Activated gamma-delta T cell treated with Interleukin-2 at 50 U/mL for 16 hours (primary cell): ENCODE results near the gene SLC6A8.

Experiments
- DNase-seq: peaks from one replicate; pipeline ENCODE4 v3.0.0-alpha.2; 2020

Gene SLC6A8

GRCh38 chrX:153648358-153649177, 39.2 kb upstream of the SLC6A8 start:
- peak; percentile 2 for DNase-seq

- peak; percentile 16 for DNase-seq
Observed at GRCh38 chrX:153649178-153649914, 38.4 kb upstream of the SLC6A8 start.

- peak; percentile 1 for DNase-seq
Observed at GRCh38 chrX:153649915-153650782, 37.6 kb upstream of the SLC6A8 start.

DNA sequence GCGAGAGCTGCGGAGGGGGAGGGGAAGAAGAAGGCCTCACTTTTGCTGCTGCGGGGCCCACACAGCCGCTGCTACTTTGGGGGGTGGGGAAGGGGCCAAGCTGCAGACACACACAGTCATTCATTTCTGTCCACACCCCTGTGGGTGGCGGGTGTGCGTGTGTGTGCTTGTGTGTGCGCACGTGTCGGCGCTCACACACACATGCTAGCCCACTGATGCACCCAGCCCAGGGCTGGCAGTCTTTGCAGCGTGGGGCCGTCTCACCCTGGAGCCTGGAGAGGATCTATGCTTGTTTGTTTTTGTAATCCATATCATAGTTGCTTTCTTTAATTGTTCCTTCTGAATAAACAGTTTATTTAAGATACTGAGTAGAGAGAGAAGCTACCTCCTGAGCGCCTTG, 36.8 kb upstream of the SLC6A8 start:
- DNase-seq: no peak

DNA sequence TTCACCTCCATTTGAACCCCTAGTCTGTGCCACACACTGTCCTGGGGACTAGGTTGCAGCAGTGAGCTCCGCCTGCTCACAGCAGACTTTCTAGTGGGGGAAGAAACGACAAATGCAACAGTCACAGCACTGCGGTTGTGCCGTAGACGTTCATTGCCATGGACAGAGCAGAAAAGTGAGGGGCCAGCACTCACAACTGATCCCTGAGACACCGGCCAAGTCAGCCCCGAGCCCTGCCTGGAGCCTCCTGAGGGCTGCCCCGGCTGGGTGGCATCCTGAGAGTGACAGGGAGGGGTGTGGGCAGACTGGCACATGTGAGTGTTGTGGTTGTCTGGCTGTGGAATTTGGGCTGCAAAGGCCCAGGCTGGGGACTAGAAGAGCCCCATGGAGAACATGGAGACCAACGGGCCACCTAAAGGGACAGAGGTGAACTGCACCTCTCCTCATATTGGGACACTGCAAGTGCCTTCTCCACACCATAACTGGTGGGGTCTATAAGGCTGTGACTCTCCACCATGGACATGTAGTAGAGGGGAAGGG, 36.1 kb upstream of the SLC6A8 start:
- DNase-seq: peak; percentile 3

DNA sequence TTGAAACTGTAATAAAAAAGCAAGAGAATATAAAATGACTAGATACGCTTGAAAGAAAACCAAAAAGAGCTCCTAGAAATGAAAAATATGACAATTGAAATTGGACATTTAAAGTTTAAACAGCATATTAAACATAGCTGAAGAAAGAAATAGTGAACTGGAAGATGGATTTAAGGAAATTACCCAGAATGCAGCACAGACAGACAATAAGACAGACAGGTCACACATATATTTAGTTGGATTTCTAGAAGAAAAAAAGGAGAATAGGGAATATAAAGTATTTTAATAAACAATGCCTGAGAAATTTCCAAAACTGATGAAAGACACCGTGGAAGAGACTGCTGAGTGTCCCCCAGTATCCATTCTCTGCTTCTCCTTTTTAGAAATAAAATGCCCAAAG, 34.2 kb upstream of the SLC6A8 start:
- no peak for DNase-seq

DNA sequence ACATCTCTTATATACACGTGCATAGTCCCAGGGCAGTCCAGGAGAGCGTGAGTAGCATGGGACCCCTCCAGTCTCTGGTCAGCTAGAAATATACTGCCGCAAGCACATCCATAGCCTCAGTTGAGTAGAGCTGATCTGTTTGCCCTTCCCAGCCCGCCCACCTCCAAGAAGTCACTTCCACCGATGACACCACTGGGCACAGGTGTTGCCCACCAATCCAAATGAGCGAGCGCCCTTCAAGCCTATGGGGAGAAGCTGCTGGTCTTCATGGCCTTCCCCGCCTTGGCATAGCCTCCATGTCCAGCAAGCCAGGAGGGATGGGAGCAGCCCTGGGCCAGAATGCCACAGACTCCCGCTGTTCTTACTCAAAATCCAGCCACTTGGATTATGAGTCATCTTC, 30.6 kb upstream of the SLC6A8 start:
- DNase-seq: no peak

DNA sequence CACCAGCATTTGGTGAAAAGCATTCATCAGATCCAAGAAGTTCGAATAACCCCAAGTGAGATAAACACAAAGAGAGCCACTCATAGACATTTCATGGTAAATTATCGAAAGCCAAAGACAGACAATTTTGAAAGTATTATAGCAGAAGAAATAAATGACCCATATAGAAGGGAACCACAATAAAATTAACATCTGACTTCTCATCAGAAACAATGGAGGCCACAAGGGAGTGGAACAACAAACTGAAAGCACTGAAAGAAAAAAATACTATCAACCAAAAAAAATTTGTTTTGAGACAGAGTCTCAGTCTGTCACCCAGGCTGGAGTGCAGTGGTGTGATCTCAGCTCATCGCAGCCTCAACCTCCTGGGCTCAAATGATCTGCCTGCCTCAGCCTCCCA, 28.5 kb upstream of the SLC6A8 start:
- DNase-seq: no peak

DNA sequence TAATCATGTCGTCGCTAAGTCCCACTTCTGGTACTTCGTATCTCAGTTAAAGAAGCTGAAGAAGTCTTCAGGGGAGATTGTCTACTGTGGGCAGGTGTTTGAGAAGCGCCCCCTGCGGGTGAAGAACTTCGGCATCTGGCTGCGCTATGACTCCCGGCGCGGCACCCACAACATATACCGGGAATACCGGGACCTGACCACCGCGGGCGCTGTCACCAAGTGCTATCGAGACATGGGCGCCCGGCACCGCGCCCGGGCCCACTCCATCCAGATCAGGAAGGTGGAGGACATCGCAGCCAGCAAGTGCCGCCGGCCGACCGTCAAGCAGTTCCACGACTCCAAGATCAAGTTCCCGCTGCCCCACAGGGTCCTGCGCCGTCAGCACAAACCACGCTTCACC, 25.5 kb upstream of the SLC6A8 start:
- DNase-seq: peak; percentile 51

- DNase-seq: no peak
Observed at GRCh38 chrX:153665726-153666306, 21.9 kb upstream of the SLC6A8 start.

GRCh38 chrX:153667281-153667955, 20.3 kb upstream of the SLC6A8 start:
- DNase-seq: no peak

- peak; percentile 71 for DNase-seq
Observed at GRCh38 chrX:153667956-153668396, 19.8 kb upstream of the SLC6A8 start.

DNA sequence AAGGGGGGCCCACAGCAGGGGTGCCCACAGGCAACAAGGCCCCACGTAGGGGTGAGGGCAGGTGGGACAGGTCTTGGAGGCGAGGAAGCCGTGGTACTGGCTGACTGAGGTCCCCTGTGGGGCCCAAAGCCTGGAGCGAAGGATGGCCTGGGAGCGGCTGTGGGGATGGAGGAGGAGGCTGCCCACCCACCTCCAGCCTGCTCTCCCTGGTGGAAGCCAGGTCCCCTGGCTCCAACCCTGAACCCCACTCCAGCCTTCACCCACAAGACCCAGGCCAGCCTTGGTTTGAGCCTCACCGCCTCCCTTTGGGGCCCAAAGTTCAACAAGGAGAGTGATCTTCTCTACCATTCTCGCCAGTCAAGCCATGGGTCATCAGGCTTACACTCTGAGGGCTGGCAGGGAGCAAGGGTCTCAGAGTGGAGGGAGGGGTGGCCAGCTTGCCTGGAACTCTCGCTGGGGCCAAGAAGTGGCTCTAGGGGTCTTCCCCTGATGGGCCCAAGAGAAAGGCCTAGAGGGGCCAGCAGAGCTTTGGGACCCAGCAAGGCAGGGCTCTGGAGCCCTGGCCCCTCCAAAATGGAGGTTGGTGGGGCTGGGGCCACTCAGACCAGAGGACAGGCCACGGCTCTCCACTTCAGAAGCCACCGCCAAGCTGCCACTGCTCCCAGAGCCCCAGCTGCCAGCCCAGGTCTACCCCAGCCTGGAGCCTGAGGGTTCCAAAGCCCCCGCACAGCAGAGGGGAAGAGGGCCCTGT, 19.1 kb upstream of the SLC6A8 start:
- DNase-seq: no peak

GRCh38 chrX:153669174-153669890, 18.4 kb upstream of the SLC6A8 start:
- DNase-seq: peak; percentile 42

GRCh38 chrX:153669901-153670731, 17.6 kb upstream of the SLC6A8 start:
- DNase-seq: no peak

DNA sequence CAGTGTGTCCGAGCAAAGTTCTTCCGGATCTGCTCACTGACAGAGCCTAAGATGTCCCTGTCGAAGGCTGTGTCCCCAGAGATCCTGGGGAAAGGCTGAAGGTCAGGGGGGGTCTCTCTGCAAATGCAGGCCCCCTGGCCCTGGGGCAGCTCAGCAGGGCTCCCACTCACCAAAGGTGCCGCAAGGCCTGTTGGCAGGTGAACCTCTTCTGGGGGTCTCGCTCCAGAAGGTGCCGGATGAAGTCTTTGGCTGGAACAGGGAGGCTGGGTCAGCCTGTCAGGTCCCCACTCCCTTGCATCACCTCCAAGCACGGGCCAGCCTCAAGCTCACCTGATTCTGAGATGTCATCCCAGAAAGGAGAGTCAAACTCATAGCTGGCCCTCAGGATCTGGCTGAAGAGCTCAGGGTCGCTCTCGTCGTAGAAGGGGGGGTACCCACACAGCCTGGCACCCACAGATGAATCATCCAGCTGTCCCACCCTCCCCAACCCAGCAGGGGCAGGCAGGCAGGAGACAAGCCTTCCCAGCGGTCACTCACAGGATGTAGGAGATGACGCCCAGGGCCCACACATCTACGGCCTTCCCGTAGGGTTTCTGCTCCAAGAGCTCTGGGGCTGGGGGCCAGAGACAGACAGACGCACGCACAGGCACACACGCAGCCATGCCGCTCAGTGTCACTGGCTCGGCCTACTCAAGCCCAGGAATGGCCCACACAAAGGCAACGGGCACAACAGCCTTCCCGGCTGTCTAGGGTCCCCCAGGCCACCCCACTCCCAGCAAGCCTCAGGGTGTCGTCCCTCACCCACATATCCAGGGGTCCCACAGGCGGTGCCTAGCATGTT, 16.8 kb upstream of the SLC6A8 start:
- no peak for DNase-seq

DNA sequence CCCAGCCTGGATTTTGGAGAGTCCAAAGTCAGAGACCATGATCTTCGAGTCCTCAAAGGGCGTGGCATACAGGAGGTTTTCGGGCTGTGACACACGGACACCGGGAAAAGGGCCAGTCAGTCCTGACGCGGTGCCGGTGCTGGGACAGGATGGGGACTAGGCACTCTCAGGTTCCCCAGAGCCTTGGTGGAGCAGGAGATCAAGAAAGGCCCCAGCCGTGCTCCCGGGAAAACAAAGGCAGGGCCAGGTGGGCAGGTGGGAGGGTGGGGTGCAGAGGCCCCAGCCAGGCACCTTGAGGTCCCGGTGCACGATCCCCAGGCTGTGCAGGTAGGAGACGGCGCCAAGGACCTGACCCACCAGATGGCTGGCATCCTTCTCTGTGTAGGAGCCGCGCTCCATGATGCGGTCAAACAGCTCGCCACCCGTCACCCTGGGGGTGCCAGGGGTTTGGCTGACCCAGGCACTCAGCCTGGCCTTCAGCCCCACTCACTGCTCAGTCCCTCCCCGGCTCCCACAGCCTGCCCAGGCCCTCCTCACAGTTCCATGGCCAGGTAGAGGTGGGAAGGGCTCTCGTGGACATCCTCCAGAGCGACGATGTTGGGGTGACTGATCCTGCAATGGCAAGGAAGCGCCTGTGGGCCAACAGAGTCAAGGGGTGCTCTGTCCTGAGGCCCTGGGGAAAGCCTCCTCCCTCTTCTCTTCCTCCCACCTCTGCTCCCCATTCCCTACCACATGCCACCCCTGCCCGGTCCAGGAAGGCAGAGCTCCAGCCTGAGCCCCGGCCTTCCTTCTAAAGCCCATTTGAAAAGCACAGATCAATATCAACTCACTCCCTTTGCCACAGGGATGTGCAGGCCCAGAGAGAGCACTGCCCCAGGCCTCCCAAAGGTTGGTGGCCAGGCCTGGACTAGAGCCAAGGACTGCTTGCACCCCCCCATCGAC, 15.9 kb upstream of the SLC6A8 start:
- no peak for DNase-seq
